Astrocyte of the spinal cord (primary cell): ENCODE data around the gene TAMALIN.

Experiments
- DNase-seq: peaks from one replicate; pipeline ENCODE4 v3.0.0; 2011; ENCODE audit warnings: low read depth, low spot score
- H3K4me3 ChIP-seq: 2 replicates; pipeline ENCODE4 v1.5.1; 2011; ENCODE audit warnings: low read depth, mild to moderate bottlenecking, low read length, moderate library complexity
- in situ Hi-C: cut with HindIII; loops from 2 replicates; pipeline ENCODE4 v1.10.0; 2017; ENCODE audit warnings: low sequenced_read_pairs
- TF ChIP-seq, protein P1 (sequence below): IDR thresholded peaks from 2 replicates; pipeline ENCODE4 v1.5.1; 2012; ENCODE audit warnings: low read depth, mild to moderate bottlenecking, low read length, inconsistent platforms

TAMALIN gene

DNA sequence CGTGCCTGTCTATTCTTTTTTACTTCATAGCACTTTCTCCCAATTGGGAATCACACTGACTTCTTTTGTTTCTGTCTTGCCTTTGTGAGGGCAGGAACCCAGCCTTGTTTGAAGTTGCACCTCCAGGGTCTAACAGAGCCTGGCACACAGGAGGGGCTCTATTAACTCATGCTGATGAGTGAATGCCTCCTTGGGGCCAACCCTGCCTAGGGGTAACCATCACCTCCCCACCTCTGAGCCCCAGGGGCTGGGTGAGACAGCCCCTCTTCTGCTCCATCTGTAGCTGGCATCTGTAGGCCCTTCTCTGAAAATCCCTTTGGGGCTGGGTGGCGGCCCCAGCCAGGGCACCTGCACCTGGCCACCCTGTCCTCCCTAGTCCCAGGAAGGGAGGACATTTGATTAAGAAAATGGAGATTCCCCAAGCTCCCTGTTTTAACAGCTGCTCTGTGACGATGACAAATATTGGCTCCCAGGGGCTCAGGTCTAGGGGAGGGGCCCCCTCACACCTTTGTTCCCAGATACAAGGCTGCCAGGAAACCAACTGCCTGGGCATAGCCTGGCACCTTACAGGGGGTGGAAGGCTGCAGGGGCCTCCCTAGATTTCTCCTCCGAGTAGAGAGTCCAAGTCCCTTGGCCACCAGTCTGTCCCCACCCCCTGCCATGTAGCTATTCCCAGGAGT lies 11.8 kb downstream of the TAMALIN start:
- in situ Hi-C loops: no loop called here
- DNase-seq: no peak
- H3K4me3 ChIP-seq: no peak overlapping the region
- TF ChIP-seq, protein P1, sequence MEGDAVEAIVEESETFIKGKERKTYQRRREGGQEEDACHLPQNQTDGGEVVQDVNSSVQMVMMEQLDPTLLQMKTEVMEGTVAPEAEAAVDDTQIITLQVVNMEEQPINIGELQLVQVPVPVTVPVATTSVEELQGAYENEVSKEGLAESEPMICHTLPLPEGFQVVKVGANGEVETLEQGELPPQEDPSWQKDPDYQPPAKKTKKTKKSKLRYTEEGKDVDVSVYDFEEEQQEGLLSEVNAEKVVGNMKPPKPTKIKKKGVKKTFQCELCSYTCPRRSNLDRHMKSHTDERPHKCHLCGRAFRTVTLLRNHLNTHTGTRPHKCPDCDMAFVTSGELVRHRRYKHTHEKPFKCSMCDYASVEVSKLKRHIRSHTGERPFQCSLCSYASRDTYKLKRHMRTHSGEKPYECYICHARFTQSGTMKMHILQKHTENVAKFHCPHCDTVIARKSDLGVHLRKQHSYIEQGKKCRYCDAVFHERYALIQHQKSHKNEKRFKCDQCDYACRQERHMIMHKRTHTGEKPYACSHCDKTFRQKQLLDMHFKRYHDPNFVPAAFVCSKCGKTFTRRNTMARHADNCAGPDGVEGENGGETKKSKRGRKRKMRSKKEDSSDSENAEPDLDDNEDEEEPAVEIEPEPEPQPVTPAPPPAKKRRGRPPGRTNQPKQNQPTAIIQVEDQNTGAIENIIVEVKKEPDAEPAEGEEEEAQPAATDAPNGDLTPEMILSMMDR: no peak

DNA sequence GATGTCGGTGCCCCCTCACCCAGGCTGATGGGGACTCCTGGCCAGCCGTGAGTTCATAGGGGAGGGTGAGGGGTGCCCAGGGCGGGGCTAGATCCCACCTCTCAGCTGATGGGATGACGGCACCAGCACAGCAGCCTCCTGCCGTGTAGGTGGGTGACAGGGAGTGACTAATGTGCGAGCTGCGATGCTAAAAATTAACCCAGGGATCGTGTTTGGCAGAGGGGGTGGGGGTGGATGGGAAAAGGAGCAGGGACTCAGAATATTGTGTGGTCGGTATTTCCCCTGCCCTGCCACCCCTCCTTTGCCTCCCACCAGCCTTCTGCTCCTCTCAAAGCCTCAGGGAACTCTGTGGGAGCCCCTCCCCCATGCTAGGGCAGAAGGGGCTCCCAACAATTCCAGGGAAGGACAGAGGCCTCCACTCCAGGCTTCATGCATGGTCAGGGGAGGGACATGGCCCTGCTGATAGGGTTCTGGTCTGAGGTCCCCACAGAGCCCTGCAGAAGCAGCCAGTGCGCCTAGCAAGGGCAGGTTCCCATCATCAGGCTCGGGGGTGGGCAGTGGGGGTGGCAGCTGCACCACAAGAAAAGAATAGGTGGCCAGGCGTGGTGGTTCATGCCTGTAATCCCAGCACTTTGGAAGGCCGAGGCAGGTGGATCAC lies 12.5 kb downstream of the TAMALIN start:
- in situ Hi-C loops: no loop called here
- DNase-seq: no peak
- H3K4me3 ChIP-seq: no peak overlapping the region
- TF ChIP-seq, protein P1: no peak

DNA sequence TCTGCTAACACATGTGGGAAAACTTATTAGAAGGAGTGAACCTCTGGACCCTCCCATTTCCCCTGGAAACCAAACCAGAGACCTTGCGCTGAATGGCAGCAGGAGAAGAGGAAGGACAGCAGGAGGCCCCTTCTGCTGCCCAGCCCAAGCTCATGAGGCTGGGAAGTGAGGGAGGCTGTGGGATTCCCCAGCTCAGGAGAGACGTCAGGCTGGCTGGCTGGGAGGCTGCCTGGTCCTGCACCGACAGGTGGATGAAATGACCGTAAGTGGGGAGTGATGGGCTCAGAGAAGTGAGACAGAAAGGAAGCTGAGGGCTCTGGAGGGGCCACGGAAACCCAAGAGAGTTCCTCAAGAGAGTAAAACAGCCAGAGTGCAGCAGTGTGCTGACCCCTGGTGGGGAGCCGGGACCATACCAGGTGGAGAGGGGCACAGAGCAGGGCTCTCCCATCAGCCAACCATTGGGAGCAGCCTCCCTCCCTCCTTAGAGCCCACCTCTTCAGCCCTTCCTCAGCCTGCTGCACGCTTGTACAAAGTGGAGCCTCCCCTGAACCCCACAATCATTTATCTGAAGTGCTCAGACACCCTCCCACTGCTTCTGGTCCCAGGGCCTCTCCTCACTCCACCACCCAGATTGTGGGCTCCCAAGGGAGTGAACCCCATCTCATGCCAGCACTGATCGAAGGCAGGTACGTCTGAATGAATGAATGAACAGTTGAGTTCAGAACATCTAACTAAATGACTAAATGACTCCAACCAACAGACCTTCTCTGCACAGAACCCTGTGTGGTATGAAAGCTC lies 14.0 kb downstream of the TAMALIN start:
- TF ChIP-seq, protein P1: peak; percentile 80
- in situ Hi-C loops: no loop called here
- peak; percentile 28 for DNase-seq
- no peak overlapping the region for H3K4me3 ChIP-seq

DNA sequence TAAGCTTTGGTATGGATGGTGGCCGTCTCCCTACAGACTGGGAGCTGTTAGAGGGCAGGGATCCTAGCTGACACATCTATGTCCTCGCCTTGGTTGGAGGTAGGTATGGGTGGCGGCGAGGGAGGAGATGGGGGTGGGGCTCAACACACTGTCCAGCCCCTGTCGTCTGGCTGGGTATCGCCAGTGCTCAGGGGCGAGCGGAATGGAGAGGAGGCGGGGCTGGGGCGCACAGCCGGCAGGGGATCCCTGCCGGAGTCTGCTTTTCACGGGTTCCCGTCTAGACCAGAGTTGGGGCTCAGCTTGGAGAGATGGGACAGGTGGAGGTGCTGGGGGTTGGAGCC lies 16.1 kb downstream of the TAMALIN start:
- TF ChIP-seq, protein P1: no peak
- DNase-seq: no peak
- H3K4me3 ChIP-seq: peak overlapping the region; percentile 41
- in situ Hi-C loops: no loop called here

DNA sequence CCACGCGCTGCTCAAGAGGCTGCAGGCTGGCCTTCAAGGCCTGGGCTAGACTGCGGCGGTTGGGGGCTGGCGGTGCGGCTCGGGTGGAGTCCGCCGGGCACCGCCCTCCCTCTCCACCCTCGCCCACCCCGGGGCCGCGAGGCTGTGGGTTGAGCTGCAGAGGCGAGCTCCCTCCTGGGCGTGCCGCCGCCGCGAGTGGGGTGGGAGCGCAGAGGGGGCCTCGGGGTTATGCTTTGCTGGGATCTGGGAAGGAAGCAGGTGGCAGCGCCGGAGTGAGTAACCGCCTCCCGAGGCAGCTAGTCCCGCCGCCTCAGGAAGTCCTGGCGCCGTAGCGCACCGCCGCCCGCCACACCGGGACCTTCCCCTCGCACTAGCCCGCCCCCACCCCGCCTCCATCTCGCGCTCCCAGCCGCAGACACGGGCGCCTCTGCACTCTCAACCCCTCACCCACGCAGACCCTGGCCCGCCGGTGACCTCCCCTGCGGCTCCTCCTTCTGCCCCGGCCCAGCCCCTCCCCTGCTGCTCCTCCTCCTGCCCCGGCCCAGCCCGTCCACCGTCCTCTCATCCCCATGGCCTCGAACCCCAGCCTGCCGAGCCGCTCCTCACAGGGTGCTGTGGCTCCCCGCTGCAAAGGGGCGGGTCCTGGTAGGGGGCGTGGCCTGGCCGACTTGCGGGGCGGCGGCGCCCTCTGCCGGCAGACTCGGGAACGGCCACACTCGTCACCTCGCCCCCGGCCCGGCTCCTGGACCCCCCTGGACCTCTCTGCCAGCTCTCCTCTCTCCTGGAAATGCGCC lies 16.6 kb downstream of the TAMALIN start:
- in situ Hi-C loops: no loop called here

More for the DNA sequence above, 16.6 kb downstream of the TAMALIN start:
- peak overlapping the region; percentile 41 for H3K4me3 ChIP-seq
- DNase-seq: peak; percentile 62
- TF ChIP-seq, protein P1: peak; percentile 85
